HG03469 (cell line): ENCODE results near the gene GATA2.

Source experiments
- ATAC-seq: cut with Tn5 transposase; IDR thresholded peaks from one replicate; pipeline ENCODE4 v1.9.1; 2021; ENCODE audit warnings: mild to moderate bottlenecking, moderate library complexity, moderate number of reproducible peaks; ENCODE audit not compliant: unreplicated experiment

Gene GATA2

GRCh38 chr3:128492671-128493569 lies at the start of gene GATA2:
Gene GATA2, minus strand, starts transcription at chr3:128493201. Its CDS starts 6,170 bp downstream, at chr3:128487031.
- no peak for ATAC-seq

GRCh38 chr3:128541246-128541645 lies 48.2 kb upstream of the GATA2 start:
- ATAC-seq, result no peak

- no peak for ATAC-seq
Measured at GRCh38 chr3:128539376-128539775, 46.4 kb upstream of the GATA2 start.

GRCh38 chr3:128537091-128537703 lies 44.2 kb upstream of the GATA2 start:
- no peak for ATAC-seq

GRCh38 chr3:128532012-128532983 lies 39.3 kb upstream of the GATA2 start:
- no peak for ATAC-seq

GRCh38 chr3:128524374-128525299 lies 31.6 kb upstream of the GATA2 start:
- no peak for ATAC-seq

- ATAC-seq, result no peak
Measured at GRCh38 chr3:128523591-128523990, 30.6 kb upstream of the GATA2 start.

GRCh38 chr3:128521715-128522114 lies 28.7 kb upstream of the GATA2 start:
- ATAC-seq, result no peak

- no peak for ATAC-seq
Measured at GRCh38 chr3:128518587-128519490, 25.8 kb upstream of the GATA2 start.

- ATAC-seq, result no peak
Measured at GRCh38 chr3:128517648-128518047, 24.6 kb upstream of the GATA2 start.

GRCh38 chr3:128515967-128516366 lies 23.0 kb upstream of the GATA2 start:
- no peak for ATAC-seq

GRCh38 chr3:128508852-128509251 lies 15.9 kb upstream of the GATA2 start:
- no peak for ATAC-seq

- ATAC-seq, result no peak
Measured at GRCh38 chr3:128506754-128507153, 13.8 kb upstream of the GATA2 start.

GRCh38 chr3:128505771-128506170 lies 12.8 kb upstream of the GATA2 start:
- no peak for ATAC-seq

- ATAC-seq, result no peak
Measured at GRCh38 chr3:128504963-128505730, 12.1 kb upstream of the GATA2 start.

GRCh38 chr3:128504533-128504915 lies 11.5 kb upstream of the GATA2 start:
- no peak for ATAC-seq

GRCh38 chr3:128503751-128504532 lies 10.9 kb upstream of the GATA2 start:
- ATAC-seq, result no peak
